HTR-8/SVneo (cell line): ENCODE results near the gene IRX4.

ENCODE experiments used
- DNase-seq: peaks from one replicate; pipeline ENCODE4 v3.0.0; 2011; ENCODE audit warnings: low spot score, mixed read lengths; ENCODE audit not compliant: insufficient read length
- FAIRE-seq: peaks from 2 replicates; lab custom pipeline; 2011; peaks lifted over from hg19 to GRCh38; lab: Jason Lieb, UNC

Gene IRX4

DNA sequence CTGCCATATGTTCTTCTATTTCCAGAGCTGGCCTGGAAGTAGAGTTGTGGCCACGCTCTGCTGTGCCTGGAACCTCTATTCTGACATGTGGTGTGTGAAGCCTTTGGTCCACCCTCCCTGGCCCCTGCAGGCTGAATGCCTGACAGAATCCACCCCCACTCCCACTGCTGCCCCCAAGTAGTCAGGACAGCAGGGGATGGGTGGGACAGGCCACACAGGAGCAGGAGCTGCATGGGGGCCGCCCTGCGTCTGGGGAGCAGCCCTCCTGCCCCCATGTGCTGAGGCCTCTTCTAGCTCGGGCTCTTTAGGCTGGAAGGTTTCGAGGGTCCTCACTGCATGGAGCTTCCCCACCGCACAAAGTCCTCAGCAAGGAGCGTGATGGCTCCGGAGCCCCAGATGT is 32.6 kb upstream of the IRX4 start:
- no peak for DNase-seq
- no peak for FAIRE-seq

DNA sequence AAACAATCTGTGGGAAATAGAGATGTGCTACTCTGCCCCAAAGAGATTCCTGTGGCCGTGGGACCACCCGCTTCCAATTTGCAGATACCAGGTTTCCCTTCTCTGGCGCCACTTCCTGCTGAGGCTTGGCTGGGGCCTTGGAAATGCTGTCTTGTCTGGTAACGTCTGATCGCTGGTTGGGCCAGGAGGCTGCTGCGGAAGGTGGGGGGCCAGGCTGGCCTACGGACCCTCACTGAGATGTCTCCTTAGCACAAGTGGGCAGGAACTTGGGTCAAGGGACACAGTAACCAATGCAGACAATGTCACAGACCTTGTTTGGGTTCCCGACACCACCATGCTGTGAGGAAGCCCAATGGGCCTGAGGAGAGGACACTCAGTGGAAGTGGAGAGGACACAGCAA is 31.7 kb upstream of the IRX4 start:
- FAIRE-seq (no peak), DNase-seq (no peak)

DNA sequence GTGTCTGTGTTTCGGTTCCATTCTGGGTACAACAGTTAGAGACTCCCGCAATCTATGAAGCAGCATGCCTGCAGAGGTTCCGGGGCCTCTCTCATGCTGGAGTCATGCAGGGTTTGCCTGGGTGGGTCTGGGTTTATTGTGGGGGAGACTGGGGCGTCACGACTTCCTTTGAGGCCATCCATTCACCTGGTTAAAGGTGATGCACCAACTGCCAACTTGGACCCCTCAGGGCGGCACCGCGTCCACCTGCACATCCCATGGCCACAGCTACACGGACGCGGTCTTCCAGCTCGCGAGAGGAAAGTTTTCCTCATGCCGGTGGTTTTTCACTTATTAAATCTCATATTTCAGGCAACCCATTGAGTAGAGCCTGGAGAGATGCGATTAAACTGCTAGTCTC is 30.9 kb upstream of the IRX4 start:
- no peak for FAIRE-seq
- no peak for DNase-seq

DNA sequence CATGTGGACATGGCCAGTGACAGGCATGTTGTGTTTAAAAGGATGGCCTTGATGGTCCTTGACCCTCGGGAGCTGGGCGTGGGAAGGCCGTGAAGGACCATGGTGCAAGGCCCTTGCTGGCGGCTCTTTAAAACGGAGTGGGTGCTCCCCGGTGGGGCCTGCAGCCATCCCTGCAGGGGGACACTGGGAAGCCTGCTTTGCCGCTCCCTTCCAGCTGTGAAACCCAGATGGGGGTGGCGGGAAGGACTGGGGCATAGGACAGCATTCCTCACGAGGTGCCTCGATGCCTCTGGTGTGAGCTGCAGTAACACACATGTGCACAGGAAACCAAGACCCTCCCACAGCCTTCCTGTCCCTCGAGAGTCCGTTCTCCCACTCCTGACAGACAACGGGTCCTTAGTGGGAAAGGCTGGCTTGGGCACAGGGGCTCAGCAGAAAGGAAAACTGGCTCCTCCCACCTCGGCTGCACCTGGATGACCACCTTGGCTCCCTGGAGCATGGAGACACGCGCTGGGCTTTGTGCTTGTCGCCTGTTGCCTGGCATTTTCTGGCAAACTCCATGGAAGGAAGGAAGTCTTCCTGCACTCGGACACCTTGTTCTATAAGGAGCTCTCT is 30.3 kb upstream of the IRX4 start:
- FAIRE-seq (no peak), DNase-seq (no peak)

DNA sequence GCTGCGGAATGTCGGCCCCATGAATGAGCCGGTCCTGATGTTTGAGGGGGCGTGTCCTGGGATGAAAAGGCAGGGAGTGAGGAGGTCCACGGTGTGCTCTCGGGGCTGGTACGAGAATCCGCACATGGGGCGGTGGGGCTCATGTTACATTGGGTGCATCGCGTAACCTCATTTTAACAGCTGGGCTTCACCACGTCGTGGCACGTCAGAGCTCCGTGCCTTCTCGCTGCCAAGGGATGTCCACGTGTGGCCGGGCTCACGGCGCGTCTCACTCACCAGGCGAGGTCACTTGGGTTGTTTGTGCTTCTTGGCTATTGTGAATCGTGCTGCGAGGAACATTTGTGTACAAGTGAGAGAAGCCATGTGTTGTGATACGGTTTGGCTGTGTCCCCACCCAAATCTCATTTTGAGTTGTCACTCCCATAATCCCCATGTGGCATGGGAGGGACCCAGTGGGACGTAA is 29.1 kb upstream of the IRX4 start:
- FAIRE-seq (no peak), DNase-seq (no peak)

DNA sequence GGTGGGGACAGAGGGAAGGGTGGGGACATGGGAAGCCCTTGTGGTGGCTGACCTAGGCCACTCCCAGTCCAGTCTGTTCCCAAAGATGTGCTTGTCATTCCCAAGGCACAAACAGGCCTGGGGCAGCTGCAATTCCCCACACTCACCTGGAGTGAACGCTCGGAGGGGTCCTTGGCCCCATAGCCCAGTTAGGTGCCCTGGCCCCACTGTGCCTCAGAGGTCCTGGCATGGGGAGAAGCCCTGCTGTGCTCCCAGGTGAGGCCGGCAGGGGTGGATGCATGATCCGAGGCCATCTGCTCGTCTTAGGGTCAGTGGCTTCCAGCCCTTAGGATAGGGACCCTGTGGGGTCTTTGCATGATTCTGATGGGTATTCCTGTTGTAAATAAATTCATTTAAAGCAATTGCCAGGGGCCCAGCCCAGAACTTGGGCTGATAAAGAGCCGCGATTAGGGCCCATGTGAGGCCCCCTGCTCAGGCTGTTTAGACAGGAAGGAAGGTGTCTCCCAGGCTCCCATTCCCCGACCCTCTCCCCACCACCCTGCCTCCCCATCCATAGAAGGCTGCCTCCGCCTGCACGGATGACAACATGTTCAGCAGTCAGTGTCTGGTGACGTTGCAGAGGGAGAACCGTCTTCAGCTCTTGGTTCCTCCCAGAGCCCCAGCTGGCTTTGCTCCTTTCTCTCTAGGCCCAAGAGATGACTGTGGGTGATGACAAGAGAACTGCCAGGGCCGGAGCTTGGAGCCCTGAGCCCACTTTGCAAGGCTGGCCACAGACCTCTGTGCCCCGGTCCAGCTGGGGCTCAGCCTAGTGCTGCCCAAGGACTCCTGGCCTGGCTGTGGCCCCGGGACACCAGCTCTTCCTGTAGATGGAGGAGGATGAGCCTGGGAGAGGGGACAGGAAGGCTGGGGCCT is 28.4 kb upstream of the IRX4 start:
- DNase-seq (no peak), FAIRE-seq (no peak)

DNA sequence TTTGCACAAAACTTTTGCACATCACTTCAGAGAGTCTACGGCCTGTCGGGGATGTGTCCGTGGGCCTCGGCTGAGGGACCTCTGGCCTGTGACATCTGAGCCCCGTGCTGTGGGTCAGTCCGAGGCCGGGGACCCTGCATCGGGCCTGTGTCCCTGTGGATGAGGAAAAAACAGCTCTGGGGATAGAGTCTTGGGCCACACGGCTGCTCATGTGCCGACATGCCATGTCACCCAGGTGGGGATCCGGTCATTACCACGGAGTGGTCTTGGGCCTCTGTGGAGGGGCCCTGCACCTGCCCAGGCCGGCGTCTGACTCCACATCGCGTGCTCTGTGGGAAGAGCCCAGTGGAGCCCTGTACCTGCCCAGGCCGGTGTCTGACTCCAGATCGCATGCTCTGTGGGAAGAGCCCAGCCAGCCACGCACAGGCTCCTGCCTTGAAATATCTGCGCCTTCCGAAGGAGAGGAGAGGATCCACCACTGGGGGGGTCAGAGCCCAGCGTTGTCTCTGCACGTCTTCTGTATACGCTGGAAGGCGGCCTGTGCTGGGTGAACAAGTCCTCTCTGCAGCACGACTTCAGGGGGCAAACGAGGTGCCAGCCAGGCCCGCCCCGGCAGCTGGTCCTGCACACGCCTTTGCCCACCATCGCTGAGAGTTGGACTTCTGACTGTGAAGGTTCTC is 27.5 kb upstream of the IRX4 start:
- DNase-seq (no peak), FAIRE-seq (no peak)

DNA sequence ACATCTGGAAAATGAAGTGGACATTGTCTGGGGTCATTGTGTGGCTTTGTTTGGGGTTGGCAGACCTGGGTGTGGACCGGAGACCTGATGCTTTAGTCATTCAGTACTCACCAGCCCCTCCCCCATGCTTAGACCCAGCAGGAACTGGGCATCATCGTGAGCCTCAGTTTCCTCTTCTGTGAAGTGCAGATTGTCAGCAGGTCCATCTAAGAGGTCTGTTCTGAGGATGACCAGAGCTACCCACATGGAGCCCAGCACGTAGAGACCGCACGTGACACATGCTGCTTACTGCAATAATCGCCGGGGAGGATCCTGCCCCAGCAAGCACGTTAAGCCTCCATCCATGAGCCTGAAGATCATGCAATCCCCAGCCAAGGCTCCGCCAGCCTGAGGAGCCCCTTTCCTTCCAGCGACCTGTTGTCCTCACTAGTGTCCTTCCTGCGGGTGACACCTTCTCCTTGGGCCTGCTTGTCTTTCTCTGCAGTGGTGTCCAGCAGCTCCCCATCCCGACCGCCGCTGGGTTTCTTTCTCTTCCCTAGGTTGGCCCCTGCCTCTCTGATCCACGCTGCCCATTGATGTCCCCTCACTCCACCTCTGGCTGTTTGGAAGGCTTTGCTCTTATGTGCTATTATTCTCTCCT is 26.7 kb upstream of the IRX4 start:
- FAIRE-seq (no peak), DNase-seq (no peak)

DNA sequence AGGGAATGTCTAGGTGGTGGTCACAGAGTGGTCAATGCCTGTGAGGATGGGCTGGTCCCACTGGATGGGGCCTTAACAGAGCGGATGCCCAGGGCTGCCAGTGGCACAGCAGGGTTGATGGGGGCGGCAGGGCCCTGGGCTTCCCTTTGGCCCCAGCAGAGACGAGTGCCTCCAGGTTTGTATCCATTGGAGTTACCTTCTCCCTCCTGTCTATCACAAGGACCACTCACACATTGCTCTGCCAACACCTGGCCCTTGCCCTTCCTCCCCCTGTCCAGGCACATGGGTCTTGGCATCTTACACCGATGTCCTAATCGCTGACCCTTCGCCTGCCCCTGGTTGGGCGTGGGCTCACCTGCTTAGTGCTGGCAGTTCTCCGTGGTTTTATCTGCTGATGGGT is 26.2 kb upstream of the IRX4 start:
- FAIRE-seq (no peak), DNase-seq (no peak)

DNA sequence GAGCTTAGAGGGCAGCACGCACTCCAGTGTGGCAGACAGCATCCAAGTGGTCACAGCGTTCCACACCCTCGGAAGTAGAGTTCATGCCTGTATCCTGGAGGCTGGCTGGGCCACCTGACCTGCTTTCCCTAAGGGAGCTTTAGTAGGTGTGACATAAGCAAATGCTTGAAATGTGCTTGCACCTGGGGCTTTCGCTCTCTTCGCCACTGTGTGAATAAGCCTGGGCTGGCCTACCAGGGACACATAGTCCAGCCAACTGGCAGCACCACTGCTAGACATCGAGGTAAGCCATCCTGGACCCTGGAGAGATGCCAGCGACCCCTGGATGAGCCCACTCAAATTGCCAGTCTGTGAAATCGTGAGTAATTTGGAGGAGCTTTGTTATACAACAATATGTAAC is 24.9 kb upstream of the IRX4 start:
- no peak for FAIRE-seq

DNA sequence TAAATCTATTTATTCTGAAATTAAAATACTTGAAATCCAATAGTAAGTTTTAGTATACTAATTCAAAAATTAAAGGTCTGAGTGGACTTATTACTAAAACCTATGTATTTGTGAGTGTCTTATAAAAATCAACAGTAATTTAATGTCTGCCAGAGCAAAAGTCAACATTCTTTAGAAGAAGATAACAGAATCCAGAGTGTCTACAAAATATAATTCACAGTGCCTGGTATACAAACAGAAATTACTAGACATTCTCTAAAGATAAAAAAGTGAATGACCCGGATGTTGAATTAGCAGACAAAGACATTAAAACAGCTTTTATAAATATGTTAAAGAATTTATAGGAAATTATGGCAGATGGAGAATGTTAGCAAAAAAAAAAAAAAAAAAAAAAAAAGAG is 22.4 kb upstream of the IRX4 start:
- DNase-seq (no peak), FAIRE-seq (no peak)

More for the DNA sequence above, 24.9 kb upstream of the IRX4 start:
- DNase-seq: no peak

DNA sequence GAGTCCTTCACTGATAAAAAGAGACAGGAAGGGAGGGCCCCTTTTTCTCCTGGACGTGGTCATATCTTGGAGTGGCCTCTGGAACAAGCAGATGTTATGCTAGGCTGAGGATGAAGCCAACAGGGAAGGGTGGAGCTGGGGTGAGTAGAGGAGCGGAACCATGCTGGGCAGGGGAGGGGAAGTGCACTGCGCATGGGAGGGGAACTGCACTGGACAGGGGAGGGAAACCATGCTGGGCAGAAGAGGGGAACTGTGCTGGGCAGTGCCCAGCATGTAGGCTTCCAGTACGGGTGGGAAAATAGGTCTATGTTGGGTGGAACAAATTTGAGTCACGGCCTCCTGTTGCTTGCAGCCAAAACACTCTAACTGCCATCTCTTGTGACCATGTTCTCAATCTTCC is 19.3 kb upstream of the IRX4 start:
- FAIRE-seq (no peak), DNase-seq (no peak)

DNA sequence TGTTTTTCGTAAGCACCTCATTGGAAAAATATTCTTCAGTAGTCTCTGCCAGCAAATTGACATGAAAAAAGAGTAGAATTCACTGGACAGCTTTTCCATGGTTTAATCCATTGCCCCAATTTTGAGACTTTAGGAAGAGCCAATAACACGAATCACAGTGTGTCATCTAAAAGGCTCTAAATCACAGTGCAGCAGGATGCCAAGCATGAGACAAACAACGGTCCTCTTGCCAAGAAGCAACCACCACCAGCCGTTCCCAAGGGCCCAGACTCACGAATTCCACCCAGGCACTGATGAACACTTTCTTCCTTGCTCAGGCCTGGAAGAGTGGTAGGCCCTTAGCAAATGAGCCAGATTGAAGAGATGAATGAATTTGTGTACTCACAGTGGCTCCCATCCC is 18.3 kb upstream of the IRX4 start:
- DNase-seq: no peak
- FAIRE-seq: no peak

DNA sequence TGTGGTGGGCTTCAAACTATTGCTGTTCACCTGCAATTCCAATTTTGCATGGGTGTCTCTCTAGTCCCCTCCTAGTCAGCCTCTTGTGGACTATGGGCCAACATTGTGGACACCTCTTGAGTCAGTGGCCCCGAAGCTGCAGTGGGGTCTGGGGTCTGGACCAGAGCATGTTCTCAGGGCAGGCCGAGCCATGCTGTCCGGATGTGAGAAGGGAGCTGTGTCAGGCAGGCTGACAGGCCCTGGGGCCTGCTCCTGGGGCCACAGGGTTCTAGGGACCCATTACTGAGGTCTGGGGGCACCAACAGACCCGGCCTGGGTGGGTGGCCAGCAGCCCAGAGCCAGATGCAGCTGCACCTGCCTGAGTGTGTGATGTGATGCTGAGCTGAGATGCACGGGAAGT is 16.5 kb upstream of the IRX4 start:
- DNase-seq (no peak), FAIRE-seq (no peak)

DNA sequence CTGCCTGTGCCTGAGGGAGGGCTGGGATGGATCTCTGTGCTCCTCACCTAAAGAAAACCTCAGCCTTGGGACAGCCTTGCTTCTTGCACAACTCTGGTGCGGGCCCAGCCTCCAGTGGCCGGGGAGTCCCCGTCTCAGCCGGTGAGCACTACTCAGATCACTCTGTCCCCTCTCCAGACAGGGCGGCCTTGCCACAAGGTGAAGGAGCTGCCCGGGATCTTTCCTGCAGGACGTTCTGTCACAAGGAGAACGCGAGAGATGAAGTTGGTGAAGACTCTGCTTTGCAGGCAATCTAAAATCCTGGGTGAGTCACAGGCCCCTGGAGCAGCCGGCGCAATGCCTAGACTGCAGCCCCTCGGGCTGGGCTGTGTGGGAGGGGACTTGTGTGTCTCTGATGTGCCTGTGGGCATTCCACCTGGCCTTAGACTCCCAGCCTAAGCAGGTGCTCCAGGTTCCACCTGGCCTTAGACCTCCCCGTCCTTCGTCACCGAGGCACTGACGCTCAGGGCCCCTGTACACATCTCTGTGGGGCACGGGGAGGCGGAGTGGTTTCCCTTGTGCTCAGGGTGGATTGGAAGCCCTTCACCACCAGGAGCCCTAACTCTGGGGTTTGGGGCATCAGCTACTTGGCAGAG is 15.2 kb upstream of the IRX4 start:
- DNase-seq: no peak
- FAIRE-seq: no peak

DNA sequence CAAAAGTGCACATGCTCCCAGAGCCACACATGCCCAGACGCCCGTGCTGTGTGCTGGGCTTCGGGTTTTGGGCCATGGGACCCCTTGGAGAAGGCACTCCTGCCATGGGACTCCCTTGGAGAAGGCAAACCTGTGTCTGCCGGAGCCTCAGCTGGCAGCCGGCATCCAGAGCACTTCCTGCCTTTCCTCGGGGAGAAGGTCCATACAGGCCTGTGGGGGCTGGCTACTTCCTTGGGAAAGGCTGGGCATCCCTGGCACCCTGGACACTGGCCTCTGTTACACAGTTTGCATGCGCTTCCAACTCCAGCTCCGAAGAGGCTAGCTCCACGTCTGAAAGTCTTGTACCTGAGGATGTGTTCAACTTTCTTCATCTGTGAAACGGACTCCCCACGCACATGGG is 14.7 kb upstream of the IRX4 start:
- DNase-seq (no peak), FAIRE-seq (no peak)

DNA sequence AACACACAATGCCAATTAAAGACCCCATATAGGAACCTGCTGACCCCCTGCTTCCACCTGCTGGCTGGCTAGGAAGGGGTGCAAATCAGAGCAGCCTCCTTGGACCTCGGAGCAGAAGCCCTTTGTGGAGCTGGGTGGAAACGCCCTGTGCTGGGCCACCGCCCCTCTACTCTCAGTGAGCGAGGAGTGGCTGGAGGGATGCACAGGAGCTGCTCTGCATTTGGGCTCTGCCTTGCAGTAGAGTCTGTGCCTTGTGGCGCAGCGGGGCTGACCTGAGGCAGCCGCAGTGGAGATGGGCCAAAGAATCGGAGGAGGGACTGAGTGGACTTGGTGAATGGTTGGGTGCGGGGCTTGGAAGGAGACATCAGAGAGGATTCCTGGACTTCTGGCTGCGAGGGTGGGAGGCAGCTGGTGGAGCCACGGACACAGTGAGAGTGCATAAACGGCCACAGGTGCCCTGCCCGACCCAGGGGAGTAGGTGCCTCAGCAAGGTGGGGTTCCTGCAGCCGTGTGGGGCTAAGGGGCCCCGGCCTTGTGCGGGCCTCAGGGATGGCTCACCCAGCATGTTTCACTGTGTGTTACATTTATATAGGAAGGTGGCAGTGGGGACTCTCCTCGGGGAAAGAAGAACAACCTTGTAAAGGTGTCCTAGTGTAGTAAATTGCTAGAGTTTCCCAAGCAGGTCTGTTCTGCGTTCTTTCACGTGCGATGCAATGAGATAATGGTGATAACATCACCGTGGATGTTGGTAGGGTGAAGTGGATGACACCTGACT is 14.1 kb upstream of the IRX4 start:
- FAIRE-seq (no peak), DNase-seq (no peak)

DNA sequence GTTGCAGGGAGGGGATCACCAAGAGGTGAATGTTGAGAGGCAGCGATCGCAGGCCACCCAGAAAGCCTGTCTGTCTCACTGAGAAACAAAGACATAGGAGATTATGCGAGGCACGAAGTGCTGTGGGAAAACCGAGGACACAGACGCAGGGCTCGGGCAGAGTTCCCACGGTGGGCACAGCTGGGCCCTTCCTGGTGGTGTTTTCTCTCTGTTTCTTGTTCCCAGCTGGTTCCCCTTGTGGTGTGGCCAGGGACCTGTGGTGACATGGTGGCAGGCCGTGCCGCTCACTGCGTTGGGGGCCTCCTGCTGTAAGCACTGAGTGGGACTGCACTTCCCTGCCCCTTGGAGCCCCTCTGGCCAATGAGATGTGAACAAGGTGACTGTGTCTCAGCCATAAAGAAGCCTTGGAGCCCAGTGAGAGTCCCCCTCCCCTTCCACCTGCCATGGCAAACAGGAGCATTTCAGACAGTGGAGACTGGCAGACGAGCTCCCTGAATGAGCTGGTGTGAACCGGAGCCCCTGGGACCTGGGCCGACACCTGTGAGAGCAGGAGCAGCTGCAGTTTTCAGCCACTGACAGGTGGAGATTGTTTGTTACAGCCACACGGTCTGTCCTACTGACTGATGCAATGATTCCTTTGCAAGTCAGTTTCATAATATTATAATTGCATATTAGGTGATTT is 13.2 kb upstream of the IRX4 start:
- FAIRE-seq: no peak
- no peak for DNase-seq

DNA sequence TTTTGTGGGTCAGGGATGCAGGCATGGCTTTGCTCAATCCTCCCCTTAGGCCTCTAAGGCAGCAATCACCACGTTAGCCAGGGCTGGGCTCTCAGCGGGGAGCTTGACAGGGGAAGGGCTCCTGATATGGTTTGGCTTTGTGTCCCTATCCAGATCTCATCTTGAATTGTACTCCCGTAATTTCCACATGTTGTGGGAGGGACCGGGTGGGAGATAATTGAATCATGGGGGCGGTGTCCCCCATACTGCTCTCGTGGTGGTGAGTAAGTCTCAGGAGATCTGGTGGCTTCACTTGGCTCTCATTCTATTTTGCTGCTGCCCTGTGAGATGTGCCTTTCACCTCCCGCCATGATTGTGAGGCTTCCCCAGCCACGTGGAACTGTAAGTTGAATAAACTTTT is 11.5 kb upstream of the IRX4 start:
- no peak for FAIRE-seq
- DNase-seq: no peak
